ENCODE results near the gene SHROOM2. TPM values are rescaled to one million over a fixed set of nuclear protein-coding genes. Genes with fewer than 3 reads are reported as not detected.
A peak's percentile ranks its signal among the peaks of the same experiment; 100 is the strongest.

SHROOM2 gene
- total and polyA plus RNA-seq, 8 donors, result 1.3 to 11.3 (median 3.9) TPM

GRCh38 chrX:9995855-9996339 lies 209.7 kb downstream of the SHROOM2 start:
- Histone ChIP-seq H3K9me3 (no peaks in the 10 kb centered on the region), H3K36me3 (no peaks in the 10 kb centered on the region), H3K27me3 (no peaks in the 10 kb centered on the region), H3K4me3 (no peak overlapping the region), H3K4me1 (no peaks in the 10 kb centered on the region), H3K27ac (no peak overlapping the region)
- TF ChIP-seq POLR2A (IDR thresholded peaks at IDR 0.05), result no peak
- TF ChIP-seq EP300 (IDR thresholded peaks at IDR 0.05), result no peak
- TF ChIP-seq, protein P1, sequence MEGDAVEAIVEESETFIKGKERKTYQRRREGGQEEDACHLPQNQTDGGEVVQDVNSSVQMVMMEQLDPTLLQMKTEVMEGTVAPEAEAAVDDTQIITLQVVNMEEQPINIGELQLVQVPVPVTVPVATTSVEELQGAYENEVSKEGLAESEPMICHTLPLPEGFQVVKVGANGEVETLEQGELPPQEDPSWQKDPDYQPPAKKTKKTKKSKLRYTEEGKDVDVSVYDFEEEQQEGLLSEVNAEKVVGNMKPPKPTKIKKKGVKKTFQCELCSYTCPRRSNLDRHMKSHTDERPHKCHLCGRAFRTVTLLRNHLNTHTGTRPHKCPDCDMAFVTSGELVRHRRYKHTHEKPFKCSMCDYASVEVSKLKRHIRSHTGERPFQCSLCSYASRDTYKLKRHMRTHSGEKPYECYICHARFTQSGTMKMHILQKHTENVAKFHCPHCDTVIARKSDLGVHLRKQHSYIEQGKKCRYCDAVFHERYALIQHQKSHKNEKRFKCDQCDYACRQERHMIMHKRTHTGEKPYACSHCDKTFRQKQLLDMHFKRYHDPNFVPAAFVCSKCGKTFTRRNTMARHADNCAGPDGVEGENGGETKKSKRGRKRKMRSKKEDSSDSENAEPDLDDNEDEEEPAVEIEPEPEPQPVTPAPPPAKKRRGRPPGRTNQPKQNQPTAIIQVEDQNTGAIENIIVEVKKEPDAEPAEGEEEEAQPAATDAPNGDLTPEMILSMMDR (IDR thresholded peaks at IDR 0.05), result peak in 6 of 7 experiments; percentile 15 to 96 (median 86)
- TF ChIP-seq POLR2AphosphoS5 (IDR thresholded peaks at IDR 0.05), result peak; percentile 62 to 80 (median 76)
- intact Hi-C loops (cut with DNase I; ENCODE audit: low total_unique reads), result loop anchor here (5.0 kb wide), 1 partner anchor 121 kb away; no protein-coding TSS in a partner anchor
- peak; percentile 88 to 89 for DNase-seq
- whole genome bisulfite sequencing, 5 donors, result 13 to 28% (median 22%) methylated on average over 18 of the region's 18 CpGs

- no peaks in the 10 kb centered on the region for H3K27me3 ChIP-seq
- H3K4me1 ChIP-seq, result no peaks in the 10 kb centered on the region
- H3K9me3 ChIP-seq, result no peaks in the 10 kb centered on the region
- no peak for DNase-seq
- TF ChIP-seq POLR2A (IDR thresholded peaks at IDR 0.05) (no peak), POLR2AphosphoS5 (IDR thresholded peaks at IDR 0.05) (no peak), EP300 (IDR thresholded peaks at IDR 0.05) (no peak)
- TF ChIP-seq, protein P1 (IDR thresholded peaks at IDR 0.05), result no peak
- no peak overlapping the region for H3K4me3 ChIP-seq
- intact Hi-C loops (cut with DNase I; ENCODE audit: low total_unique reads), result loop anchor here (5.0 kb wide), 1 partner anchor 120 kb away; no protein-coding TSS in a partner anchor
- WGBS, 5 donors, result 92 to 100% (median 94%) methylated on average over 5 to 9 of the region's 9 CpGs
- no peaks in the 10 kb centered on the region for H3K36me3 ChIP-seq
- H3K27ac ChIP-seq, result no peak overlapping the region
These were observed 210.8 kb downstream of the SHROOM2 start for GRCh38 chrX:9997041-9997440.

DNA sequence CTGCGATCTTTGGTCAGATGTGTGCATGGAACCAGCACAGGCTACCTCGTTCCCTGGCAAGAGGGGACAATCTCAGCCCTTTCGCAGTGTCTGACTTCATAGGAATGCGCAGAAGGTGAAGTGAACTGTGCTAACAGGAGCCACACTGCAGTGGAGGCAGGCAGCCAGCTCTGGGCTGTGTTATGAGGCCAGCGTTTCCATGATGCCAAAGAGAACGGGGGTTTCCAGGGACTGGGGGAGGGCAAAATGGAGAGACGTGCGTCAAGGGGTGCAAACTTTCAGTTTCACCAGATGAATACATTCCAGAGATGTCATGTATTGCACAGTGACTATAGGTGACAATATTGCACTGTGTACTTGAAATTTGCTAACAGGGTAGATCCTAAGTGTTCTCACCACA lies 211.3 kb downstream of the SHROOM2 start:
- no peak overlapping the region for H3K4me3 ChIP-seq
- no peaks in the 10 kb centered on the region for H3K27me3 ChIP-seq
- no peaks in the 10 kb centered on the region for H3K4me1 ChIP-seq
- 82 to 88% (median 86%) methylated on average over 7 to 8 of the region's 8 CpGs for WGBS, 5 donors
- no peak for DNase-seq
- no peak overlapping the region for H3K27ac ChIP-seq
- intact Hi-C loops (cut with DNase I; ENCODE audit: low total_unique reads), result loop anchor here (5.0 kb wide), 1 partner anchor 120 kb away; no protein-coding TSS in a partner anchor
- no peaks in the 10 kb centered on the region for H3K36me3 ChIP-seq
- TF ChIP-seq POLR2A (IDR thresholded peaks at IDR 0.05) (no peak), POLR2AphosphoS5 (IDR thresholded peaks at IDR 0.05) (no peak), EP300 (IDR thresholded peaks at IDR 0.05) (no peak)
- TF ChIP-seq, protein P1 (IDR thresholded peaks at IDR 0.05), result no peak
- no peaks in the 10 kb centered on the region for H3K9me3 ChIP-seq

Small RNAs within 50 kb of the gene (small RNA-seq; reads per million reads assigned to genes)
- gene RF00019, result 0 reads per million in 4 donors

Other genes with a start within 250 kb of the SHROOM2 start
- gene GPR143, start 20.6 kb upstream of the SHROOM2 start, total RNA-seq, result 1 to 10 TPM in 1 of 5 donors, not detected in 4; 1.5 TPM
- 1 to 10 TPM in 1 of 3 donors, under 1 TPM in 2; 0.46 to 2.3 (median 0.93) TPM for gene GPR143, start 20.6 kb upstream of the SHROOM2 start, polyA plus RNA-seq
- under 1 TPM in 1 of 5 donors, not detected in 4; 0.73 TPM for gene CLDN34, start 180.9 kb downstream of the SHROOM2 start, total RNA-seq
- under 1 TPM in 1 of 3 donors, not detected in 2; 0.18 TPM for gene CLDN34, start 180.9 kb downstream of the SHROOM2 start, polyA plus RNA-seq